ENCODE measurements around the gene CDC14A.

The CDC14A gene

GRCh38 chr1:100482748-100483147, 130.4 kb downstream of the CDC14A start:
- DNase-seq (ENCODE audit: low read depth in 3 of 3, low spot score in 1 of 3), result no peak

- DNase-seq (ENCODE audit: low read depth in 3 of 3, low spot score in 1 of 3), result no peak
These were observed 130.9 kb downstream of the CDC14A start for GRCh38 chr1:100483230-100483629.

- DNase-seq (ENCODE audit: low read depth in 3 of 3, low spot score in 1 of 3), result no peak
These were observed 133.6 kb downstream of the CDC14A start for GRCh38 chr1:100485855-100486258.

DNA sequence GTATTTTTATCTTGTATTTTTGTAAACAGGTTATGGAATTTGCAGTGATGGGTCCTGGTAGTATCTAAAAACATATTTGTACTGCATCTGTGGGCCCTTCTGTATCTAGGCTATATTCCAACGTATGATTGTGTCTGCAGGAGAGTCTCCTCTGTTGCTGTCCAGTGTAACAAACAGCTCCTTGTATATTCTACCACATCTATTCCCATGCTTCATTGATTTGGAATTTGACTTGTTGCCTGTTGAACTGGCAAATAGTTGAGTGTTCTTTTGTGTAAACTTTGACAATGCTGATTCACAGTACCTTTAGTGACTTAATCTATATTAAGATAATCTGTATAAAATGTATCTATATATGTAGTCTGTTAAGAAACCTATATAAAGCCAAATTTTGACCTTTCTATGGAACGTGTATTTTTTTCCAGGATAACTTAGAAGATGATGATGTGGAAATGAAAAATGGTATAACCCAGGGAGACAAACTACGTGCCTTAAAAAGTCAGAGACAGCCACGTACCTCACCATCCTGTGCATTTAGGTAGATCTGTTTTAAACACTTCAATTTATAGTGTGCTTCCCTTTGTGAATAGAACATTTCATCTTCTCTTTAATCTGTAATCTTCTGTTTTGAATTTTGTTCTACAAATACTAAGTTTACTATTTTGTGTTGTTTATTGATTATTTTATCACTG, 142.2 kb downstream of the CDC14A start:
- no peak for DNase-seq (ENCODE audit: low read depth in 3 of 3, low spot score in 1 of 3)

DNA sequence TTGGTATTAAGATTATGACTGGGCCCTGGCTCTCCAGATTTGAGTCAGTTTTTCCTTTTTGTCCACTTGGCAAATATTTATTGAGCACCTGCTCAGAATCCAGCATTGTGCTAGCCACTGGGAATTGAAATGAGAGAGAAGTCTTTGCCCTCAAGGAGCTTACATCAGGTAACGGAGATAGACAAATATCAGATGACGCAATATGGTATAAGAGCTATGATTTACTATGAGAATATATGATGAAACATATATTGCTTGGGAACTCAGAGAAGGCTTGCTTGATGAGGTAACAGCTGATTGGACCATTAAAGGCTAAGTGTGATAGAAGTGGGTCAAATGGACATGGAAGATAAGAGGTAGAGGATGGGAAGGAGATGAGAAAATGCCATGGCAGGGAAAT, 144.6 kb downstream of the CDC14A start:
- no peak for DNase-seq (ENCODE audit: low read depth in 3 of 3, low spot score in 1 of 3)

DNA sequence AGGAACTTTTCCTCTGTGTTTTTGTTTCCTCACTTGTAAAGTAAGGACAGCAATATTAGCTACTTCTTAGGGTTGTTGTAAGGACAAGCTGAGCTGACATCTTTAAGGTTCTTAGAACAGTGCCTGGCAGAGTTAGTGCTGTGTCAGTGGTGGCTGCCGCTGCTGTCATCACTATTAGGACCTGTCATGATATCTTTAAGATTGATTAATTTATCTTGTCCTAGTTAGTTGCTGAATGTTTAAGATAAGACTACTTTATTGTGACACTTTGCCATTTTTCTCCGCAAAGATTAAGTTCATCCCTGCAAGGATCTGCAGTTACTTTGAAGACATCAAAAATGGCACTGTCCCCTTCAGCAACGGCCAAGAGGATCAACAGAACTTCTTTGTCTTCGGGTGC, 145.5 kb downstream of the CDC14A start:
- DNase-seq (ENCODE audit: low read depth in 3 of 3, low spot score in 1 of 3), result no peak

GRCh38 chr1:100499194-100499811, 147.0 kb downstream of the CDC14A start:
- no peak for DNase-seq (ENCODE audit: low read depth in 3 of 3, low spot score in 1 of 3)

- no peak for DNase-seq (ENCODE audit: low read depth in 3 of 3, low spot score in 1 of 3)
These were observed 149.9 kb downstream of the CDC14A start for GRCh38 chr1:100502052-100502792.

DNA sequence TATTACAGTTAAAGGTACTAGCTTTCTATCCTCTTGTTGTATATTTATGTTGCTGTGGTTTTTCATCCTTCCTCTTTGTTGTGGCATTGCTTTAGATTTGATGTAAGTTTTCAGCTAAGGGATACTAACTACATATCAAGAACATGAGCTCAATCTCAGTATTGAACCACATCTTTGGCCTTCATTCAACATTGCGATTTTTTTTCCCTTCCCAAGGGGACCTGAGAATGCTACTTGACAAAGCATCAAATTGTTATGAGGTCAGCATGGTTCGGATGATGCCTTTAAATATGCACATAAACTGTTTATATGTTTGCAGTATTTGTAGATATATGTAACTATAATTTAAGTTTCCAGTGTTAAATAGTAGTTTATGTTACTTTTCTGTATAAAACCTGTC, 153.9 kb downstream of the CDC14A start:
- DNase-seq (ENCODE audit: low read depth in 3 of 3, low spot score in 1 of 3), result no peak

- DNase-seq (ENCODE audit: low read depth in 3 of 3, low spot score in 1 of 3), result no peak
These were observed 158.1 kb downstream of the CDC14A start for GRCh38 chr1:100510451-100510850.

DNA sequence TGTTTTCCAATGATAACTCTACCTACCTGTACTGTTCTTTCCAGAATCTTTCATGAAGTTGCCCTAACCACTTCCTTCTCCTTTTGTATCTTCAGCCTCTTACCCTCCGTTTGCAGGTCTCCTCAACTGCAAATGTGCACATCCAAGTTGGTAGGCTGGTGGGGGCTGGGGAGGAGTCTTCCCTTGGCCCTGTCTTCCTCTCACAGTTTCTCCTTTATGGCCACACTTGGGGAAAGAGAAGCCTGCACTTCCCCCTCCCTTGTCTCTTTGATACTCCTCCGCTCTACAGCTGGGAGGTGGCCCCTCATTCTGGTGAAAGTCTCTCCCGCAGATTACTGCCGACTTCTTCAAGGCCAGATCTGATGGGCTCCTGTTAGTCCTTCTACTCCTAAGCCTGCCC, 158.8 kb downstream of the CDC14A start:
- DNase-seq (ENCODE audit: low read depth in 3 of 3, low spot score in 1 of 3), result no peak

DNA sequence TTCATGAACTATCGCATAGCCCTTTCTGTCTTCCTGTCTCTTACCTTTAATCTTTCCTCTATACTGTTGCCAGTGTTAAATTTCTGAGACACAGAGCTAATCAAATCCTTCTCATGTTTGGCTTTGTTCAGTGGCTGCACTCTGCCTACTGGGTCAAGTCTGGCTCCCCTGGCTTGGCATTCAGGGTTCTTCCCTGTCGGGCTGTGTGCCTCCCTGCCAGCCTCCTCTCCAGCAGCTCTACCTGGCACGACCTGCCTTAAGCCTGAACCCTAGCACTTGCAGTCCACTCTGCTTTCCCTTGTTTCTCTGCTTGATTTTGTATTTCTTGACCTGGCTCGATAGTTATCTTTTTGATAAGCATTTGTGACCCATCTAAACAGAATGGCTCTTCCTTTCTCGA, 159.5 kb downstream of the CDC14A start:
- no peak for DNase-seq (ENCODE audit: low read depth in 3 of 3, low spot score in 1 of 3)

- DNase-seq (ENCODE audit: low read depth in 3 of 3, low spot score in 1 of 3), result no peak
These were observed 160.6 kb downstream of the CDC14A start for GRCh38 chr1:100512803-100513352.

DNA sequence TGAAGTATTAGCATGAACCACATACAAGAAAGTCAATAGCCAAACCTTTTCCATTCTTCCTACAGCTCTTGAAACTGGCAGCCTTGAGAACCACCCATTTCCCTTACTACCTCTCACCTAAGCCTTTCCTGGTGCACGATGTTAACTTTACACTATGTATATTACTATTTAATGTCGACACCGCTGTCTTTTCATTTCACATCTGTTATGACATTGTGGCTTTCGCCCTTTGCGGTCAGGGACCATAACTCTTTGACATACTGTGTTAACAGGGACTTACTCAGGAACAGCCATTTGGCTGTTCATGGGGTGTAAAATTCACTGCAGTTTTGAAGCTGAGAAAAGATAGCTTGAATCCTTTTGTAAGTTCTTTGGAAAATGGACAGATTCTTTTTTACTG, 164.6 kb downstream of the CDC14A start:
- DNase-seq (ENCODE audit: low read depth in 3 of 3, low spot score in 1 of 3), result no peak

- no peak for DNase-seq (ENCODE audit: low read depth in 3 of 3, low spot score in 1 of 3)
These were observed 165.2 kb downstream of the CDC14A start for GRCh38 chr1:100517515-100517914.

- DNase-seq (ENCODE audit: low read depth in 3 of 3, low spot score in 1 of 3), result no peak
These were observed 165.7 kb downstream of the CDC14A start for GRCh38 chr1:100518023-100518422.

GRCh38 chr1:100523038-100523652, 170.8 kb downstream of the CDC14A start:
- no peak for DNase-seq (ENCODE audit: low read depth in 3 of 3, low spot score in 1 of 3)

- no peak for DNase-seq (ENCODE audit: low read depth in 3 of 3, low spot score in 1 of 3)
These were observed 172.0 kb downstream of the CDC14A start for GRCh38 chr1:100524355-100524754.

- DNase-seq (ENCODE audit: low read depth in 3 of 3, low spot score in 1 of 3), result no peak
These were observed 174.6 kb downstream of the CDC14A start for GRCh38 chr1:100526894-100527293.

- no peak for DNase-seq (ENCODE audit: low read depth in 3 of 3, low spot score in 1 of 3)
These were observed 176.6 kb downstream of the CDC14A start for GRCh38 chr1:100528871-100529270.

DNA sequence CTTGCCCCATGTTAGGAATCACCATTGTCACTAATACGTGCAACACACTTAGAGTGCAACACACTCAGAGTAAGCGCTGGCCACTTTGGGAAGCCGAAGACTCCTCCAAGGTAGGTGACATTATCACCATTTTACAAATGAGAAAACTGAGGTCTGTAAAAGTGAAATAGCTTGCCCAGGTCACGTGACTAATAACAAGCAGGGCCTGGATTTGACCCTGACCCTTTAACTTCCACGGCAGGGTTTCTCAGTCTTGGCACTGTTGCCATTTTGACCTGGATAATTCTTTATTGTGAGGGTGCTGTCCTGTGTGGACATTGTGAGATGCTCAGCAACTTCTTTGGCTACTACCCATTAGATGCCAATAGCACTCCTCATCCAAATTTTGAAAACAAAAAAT, 177.8 kb downstream of the CDC14A start:
- no peak for DNase-seq (ENCODE audit: low read depth in 3 of 3, low spot score in 1 of 3)
